Testis (tissue), 3 donors: Measurements from ENCODE around the gene CRYM. TPM values are rescaled to one million over a fixed set of nuclear protein-coding genes. Genes with fewer than 3 reads are reported as not detected.

Experiments used
- DNase-seq: peaks from one replicate; pipeline ENCODE4 v3.0.0-alpha.2; 2019
- H3K27ac ChIP-seq, 2 donors: fragments of 200-600 bp; sonication (generic); one replicate each; pipeline ENCODE4 v1.5.1; 2019
- H3K27me3 ChIP-seq: fragments of 200-600 bp; sonication (generic); one replicate; pipeline ENCODE4 v1.5.1; 2019
- H3K36me3 ChIP-seq: fragments of 200-600 bp; sonication (generic); one replicate; pipeline ENCODE4 v1.5.1; 2017; ENCODE audit warnings: low read depth; ENCODE audit errors: missing control alignments
- H3K4me1 ChIP-seq: fragments of 200-600 bp; sonication (generic); one replicate; pipeline ENCODE4 v1.5.1; 2019
- H3K4me3 ChIP-seq, 2 donors: fragments of 200-600 bp; sonication (generic); one replicate each; pipeline ENCODE4 v1.5.1; 2017 to 2019
- H3K9me3 ChIP-seq: fragments of 200-600 bp; sonication (generic); one replicate; pipeline ENCODE4 v1.5.1; 2017
- CTCF ChIP-seq, 3 experiments: fragments of 450-650 bp in 2 of 3; fragments of 200-600 bp in 1 of 3; sonication (generic) in 1 of 3; IDR thresholded peaks; one replicate each; pipeline ENCODE4 v1.5.1; 2016 to 2019; ENCODE audit warnings: antibody characterized with exemption in 3 of 3, mild to moderate bottlenecking in 2 of 3, moderate library complexity in 1 of 3
- POLR2A ChIP-seq: fragments of 450-650 bp; IDR thresholded peaks from one replicate; pipeline ENCODE4 v1.6.1; 2017; ENCODE audit warnings: antibody characterized with exemption, mild to moderate bottlenecking, moderate library complexity
- WGBS, 2 donors: methylation state at CpG; one replicate each; pipeline ENCODE4 v1.1.5; 2018; 5-methylcytosine and 5-hydroxymethylcytosine counted together
- intact Hi-C: fragments of 100-400 bp; cut with DNase I; formaldehyde crosslinking; loops from one replicate; pipeline ENCODE4 v1.15.1; 2023; ENCODE audit warnings: low total_unique reads
- polyA plus RNA-seq: library from polyadenylated mRNA; stranded (reverse); fragments of 350-450 nt; fragmentation: Illumina TruSeq; extraction: RNeasy Lipid Tissue Mini Kit (QIAGEN cat#74804); gene quantifications from one replicate; pipeline ENCODE4 v1.2.3, GENCODE V29; 2014; ENCODE audit warnings: low read depth, low replicate concordance; ENCODE audit not compliant: insufficient read depth
- total RNA-seq, 2 donors: library from RNA; depleted of rRNA; stranded (reverse); fragments of >200 nt; gene quantifications; one replicate each; pipeline ENCODE4 v1.2.3, GENCODE V29; 2016

The CRYM gene
- total and polyA plus RNA-seq, 3 donors from 2014 or later: 11.1 to 63.4 (median 14.6) TPM

DNA sequence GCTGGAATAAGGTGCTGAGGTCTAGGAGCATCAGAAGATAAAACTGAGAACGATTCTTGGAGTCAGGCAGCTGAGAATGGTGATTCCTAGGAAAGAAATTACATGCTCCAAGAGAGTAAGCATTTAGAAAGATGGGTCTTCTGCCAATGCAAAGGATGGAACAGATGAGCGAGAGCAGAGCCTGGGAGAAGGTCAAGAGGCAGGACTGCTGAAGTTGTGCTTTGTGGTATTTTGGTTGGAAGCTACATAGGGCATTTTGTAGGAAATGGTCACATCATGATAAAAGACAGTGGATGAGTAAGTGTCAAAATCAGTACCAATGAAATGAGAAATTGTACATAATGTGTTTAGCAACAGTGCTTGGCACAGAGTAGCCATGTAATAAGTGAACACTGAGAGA is 1.4 kb upstream of the CRYM start:
- no peaks in the 10 kb centered on the region for H3K27me3 ChIP-seq
- H3K9me3 ChIP-seq: no peaks in the 10 kb centered on the region
- H3K4me1 ChIP-seq: peaks cover 10% of the 10 kb centered on the region
- no peak overlapping the region for H3K27ac ChIP-seq
- no peak overlapping the region for H3K4me3 ChIP-seq
- 55 to 62% methylated on average over 2 of the region's 2 CpGs for WGBS, 2 donors
- DNase-seq: no peak
- TF ChIP-seq CTCF (IDR thresholded peaks at IDR 0.05): no peak
- no peak for TF ChIP-seq POLR2A
- no peaks in the 10 kb centered on the region for H3K36me3 ChIP-seq
- intact Hi-C loops: no loop called here

GRCh38 chr16:21277045-21277926 is 804 bp downstream of the CRYM start:
- H3K27ac ChIP-seq: no peak overlapping the region
- no peaks in the 10 kb centered on the region for H3K9me3 ChIP-seq
- 46 to 54% methylated on average over 10 to 17 of the region's 17 CpGs for WGBS, 2 donors
- H3K27me3 ChIP-seq: no peaks in the 10 kb centered on the region
- H3K36me3 ChIP-seq: no peaks in the 10 kb centered on the region
- TF ChIP-seq POLR2A (no peak), CTCF (IDR thresholded peaks at IDR 0.05) (no peak)
- intact Hi-C loops: no loop called here
- peak overlapping the region in 1 of 2 donors; percentile 65 for H3K4me3 ChIP-seq
- DNase-seq: peak; percentile 68
- H3K4me1 ChIP-seq: peaks cover 10% of the 10 kb centered on the region

GRCh38 chr16:21276090-21276489 is 2.0 kb downstream of the CRYM start:
- no peaks in the 10 kb centered on the region for H3K9me3 ChIP-seq
- H3K27me3 ChIP-seq: no peaks in the 10 kb centered on the region
- no peak for TF ChIP-seq CTCF (IDR thresholded peaks at IDR 0.05)
- TF ChIP-seq POLR2A: no peak
- peaks cover 10% of the 10 kb centered on the region for H3K4me1 ChIP-seq
- no peak overlapping the region for H3K27ac ChIP-seq
- intact Hi-C loops: no loop called here
- DNase-seq: no peak
- no peak overlapping the region for H3K4me3 ChIP-seq
- H3K36me3 ChIP-seq: no peaks in the 10 kb centered on the region
- 82 to 89% methylated on average over 9 of the region's 9 CpGs for WGBS, 2 donors

DNA sequence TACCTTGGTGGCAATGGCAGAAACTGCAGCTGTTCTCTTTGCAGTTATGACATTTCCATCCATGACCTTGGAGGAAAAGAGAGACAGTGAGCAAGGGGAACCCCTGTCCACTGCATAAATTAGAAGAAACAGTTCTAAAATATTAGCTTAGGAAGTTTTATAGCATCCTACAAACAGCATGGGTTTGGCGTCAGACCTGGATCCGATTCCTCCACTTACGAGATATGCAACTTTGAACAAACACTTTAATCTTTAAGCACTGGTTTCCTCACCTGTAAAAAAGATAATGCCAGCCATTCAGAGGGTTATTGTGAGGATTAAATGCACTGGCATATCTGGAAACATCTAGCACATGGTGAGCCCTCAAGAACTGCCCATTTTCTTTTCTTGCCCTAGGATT is 2.6 kb downstream of the CRYM start:
- WGBS, 2 donors: 81 to 89% methylated on average over 3 of the region's 3 CpGs
- Histone ChIP-seq H3K36me3 (no peaks in the 10 kb centered on the region), H3K27me3 (no peaks in the 10 kb centered on the region), H3K4me1 (peaks cover 10% of the 10 kb centered on the region), H3K27ac (no peak overlapping the region), H3K4me3 (no peak overlapping the region), H3K9me3 (no peaks in the 10 kb centered on the region)
- DNase-seq: no peak
- intact Hi-C loops: no loop called here
- TF ChIP-seq POLR2A: no peak
- no peak for TF ChIP-seq CTCF (IDR thresholded peaks at IDR 0.05)
